ENCODE measurements around the gene ANKS1B.

Gene ANKS1B

GRCh38 chr12:98691351-98691750, 1293.4 kb downstream of the ANKS1B start:
- no peak for DNase-seq
- intact Hi-C loops (cut with DNase I) = no loop called here

GRCh38 chr12:98686603-98687002, 1298.1 kb downstream of the ANKS1B start:
- no peak for DNase-seq
- intact Hi-C loops (cut with DNase I) = no loop called here

Data from posterior cingulate gyrus (tissue), 11 donors.